ENCODE data around the gene RYR1.

DNA sequence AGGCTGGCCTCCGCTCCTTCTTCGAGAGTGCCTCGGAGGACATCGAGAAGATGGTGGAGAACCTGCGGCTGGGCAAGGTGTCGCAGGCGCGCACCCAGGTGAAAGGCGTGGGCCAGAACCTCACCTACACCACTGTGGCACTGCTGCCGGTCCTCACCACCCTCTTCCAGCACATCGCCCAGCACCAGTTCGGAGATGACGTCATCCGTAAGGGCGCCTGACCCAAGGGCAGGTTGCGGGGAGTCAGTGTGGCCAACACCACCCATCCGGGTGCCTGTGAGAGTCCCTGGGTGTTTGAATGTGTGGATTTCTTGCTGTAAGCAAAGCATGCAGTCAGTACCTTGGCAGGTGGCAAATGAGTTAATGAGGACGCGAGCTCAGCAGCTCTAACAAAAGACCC lies 78.8 kb downstream of the RYR1 start:
- TF ChIP-seq, protein P1, sequence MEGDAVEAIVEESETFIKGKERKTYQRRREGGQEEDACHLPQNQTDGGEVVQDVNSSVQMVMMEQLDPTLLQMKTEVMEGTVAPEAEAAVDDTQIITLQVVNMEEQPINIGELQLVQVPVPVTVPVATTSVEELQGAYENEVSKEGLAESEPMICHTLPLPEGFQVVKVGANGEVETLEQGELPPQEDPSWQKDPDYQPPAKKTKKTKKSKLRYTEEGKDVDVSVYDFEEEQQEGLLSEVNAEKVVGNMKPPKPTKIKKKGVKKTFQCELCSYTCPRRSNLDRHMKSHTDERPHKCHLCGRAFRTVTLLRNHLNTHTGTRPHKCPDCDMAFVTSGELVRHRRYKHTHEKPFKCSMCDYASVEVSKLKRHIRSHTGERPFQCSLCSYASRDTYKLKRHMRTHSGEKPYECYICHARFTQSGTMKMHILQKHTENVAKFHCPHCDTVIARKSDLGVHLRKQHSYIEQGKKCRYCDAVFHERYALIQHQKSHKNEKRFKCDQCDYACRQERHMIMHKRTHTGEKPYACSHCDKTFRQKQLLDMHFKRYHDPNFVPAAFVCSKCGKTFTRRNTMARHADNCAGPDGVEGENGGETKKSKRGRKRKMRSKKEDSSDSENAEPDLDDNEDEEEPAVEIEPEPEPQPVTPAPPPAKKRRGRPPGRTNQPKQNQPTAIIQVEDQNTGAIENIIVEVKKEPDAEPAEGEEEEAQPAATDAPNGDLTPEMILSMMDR (IDR thresholded peaks at IDR 0.05; ENCODE audit: insufficient read depth, low read depth, low read length): no peak
- TF ChIP-seq EZH2 (IDR thresholded peaks at IDR 0.05; ENCODE audit: insufficient read depth, low read length): no peak

Measured in astrocyte (in vitro differentiated cells and primary cell).